Right atrium auricular region (tissue), 2 donors: ENCODE measurements around the gene MCFD2. TPM values are rescaled to one million over a fixed set of nuclear protein-coding genes. Genes with fewer than 3 reads are reported as not detected.

Source experiments
- DNase-seq: peaks from one replicate; pipeline ENCODE4 v3.0.0-alpha.2; 2019; ENCODE audit warnings: low spot score
- H3K27ac ChIP-seq, 2 donors: fragments of 200-600 bp; sonication (generic); 1 replicate in 1 of 2; 2 replicates in 1 of 2; pipeline ENCODE4 v1.5.1; 2016 to 2019
- H3K27me3 ChIP-seq, 2 donors: fragments of 200-600 bp; sonication (generic); one replicate each; pipeline versions ENCODE4 v1.5.1 to v1.6.0; 2017 to 2019
- H3K36me3 ChIP-seq: fragments of 200-600 bp; sonication (generic); one replicate; pipeline ENCODE4 v1.5.1; 2016
- H3K4me1 ChIP-seq, 2 donors: fragments of 200-600 bp; sonication (generic); one replicate each; pipeline versions ENCODE4 v1.5.1 to v1.6.0; 2017 to 2019
- H3K4me3 ChIP-seq, 2 donors: fragments of 200-600 bp; sonication (generic); 1 replicate in 1 of 2; 2 replicates in 1 of 2; pipeline ENCODE4 v1.5.1; 2017 to 2019; ENCODE audit warnings: mild to moderate bottlenecking in 1 of 2, moderate library complexity in 1 of 2
- H3K9me3 ChIP-seq, 2 donors: fragments of 200-600 bp; sonication (generic); one replicate each; pipeline ENCODE4 v1.5.1; 2019
- total RNA-seq, 2 donors: library from RNA; depleted of rRNA; stranded (reverse); fragments of >200 nt; gene quantifications; one replicate each; pipeline ENCODE4 v1.1.0, GENCODE V29; 2016
- TF ChIP-seq, protein P1 (sequence below), 2 donors: fragments of 200-600 bp; sonication (generic); IDR thresholded peaks; one replicate each; pipeline ENCODE4 v1.5.1; 2019; ENCODE audit warnings: antibody characterized with exemption in 2 of 2

The MCFD2 gene
- total RNA-seq, 2 donors from 2014 or later, result 48.7 to 77.5 TPM

- Histone ChIP-seq H3K4me3 (no peak overlapping the region), H3K27ac (no peak overlapping the region), H3K4me1 (peaks cover 0 to 25% of the 10 kb centered on the region in 2 donors), H3K36me3 (peaks cover 34% of the 10 kb centered on the region), H3K27me3 (no peaks in the 10 kb centered on the region), H3K9me3 (no peaks in the 10 kb centered on the region)
- no peak for DNase-seq
- TF ChIP-seq, protein P1, sequence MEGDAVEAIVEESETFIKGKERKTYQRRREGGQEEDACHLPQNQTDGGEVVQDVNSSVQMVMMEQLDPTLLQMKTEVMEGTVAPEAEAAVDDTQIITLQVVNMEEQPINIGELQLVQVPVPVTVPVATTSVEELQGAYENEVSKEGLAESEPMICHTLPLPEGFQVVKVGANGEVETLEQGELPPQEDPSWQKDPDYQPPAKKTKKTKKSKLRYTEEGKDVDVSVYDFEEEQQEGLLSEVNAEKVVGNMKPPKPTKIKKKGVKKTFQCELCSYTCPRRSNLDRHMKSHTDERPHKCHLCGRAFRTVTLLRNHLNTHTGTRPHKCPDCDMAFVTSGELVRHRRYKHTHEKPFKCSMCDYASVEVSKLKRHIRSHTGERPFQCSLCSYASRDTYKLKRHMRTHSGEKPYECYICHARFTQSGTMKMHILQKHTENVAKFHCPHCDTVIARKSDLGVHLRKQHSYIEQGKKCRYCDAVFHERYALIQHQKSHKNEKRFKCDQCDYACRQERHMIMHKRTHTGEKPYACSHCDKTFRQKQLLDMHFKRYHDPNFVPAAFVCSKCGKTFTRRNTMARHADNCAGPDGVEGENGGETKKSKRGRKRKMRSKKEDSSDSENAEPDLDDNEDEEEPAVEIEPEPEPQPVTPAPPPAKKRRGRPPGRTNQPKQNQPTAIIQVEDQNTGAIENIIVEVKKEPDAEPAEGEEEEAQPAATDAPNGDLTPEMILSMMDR (IDR thresholded peaks at IDR 0.05), result no peak
These were observed 45.0 kb upstream of the MCFD2 start for GRCh38 chr2:46960618-46961017.

- no peak for DNase-seq
- Histone ChIP-seq H3K9me3 (no peaks in the 10 kb centered on the region), H3K27me3 (no peaks in the 10 kb centered on the region), H3K36me3 (peaks cover 34% of the 10 kb centered on the region), H3K27ac (no peak overlapping the region), H3K4me1 (peaks cover 0 to 26% of the 10 kb centered on the region in 2 donors), H3K4me3 (no peak overlapping the region)
- TF ChIP-seq, protein P1 (IDR thresholded peaks at IDR 0.05), result no peak
These were observed 42.9 kb upstream of the MCFD2 start for GRCh38 chr2:46958431-46959017.

GRCh38 chr2:46956981-46957531, 41.5 kb upstream of the MCFD2 start:
- Histone ChIP-seq H3K9me3 (no peaks in the 10 kb centered on the region), H3K4me3 (no peak overlapping the region), H3K27ac (no peak overlapping the region), H3K4me1 (peaks cover 0 to 26% of the 10 kb centered on the region in 2 donors), H3K36me3 (peaks cover 34% of the 10 kb centered on the region), H3K27me3 (no peaks in the 10 kb centered on the region)
- no peak for DNase-seq
- TF ChIP-seq, protein P1 (IDR thresholded peaks at IDR 0.05), result no peak

DNA sequence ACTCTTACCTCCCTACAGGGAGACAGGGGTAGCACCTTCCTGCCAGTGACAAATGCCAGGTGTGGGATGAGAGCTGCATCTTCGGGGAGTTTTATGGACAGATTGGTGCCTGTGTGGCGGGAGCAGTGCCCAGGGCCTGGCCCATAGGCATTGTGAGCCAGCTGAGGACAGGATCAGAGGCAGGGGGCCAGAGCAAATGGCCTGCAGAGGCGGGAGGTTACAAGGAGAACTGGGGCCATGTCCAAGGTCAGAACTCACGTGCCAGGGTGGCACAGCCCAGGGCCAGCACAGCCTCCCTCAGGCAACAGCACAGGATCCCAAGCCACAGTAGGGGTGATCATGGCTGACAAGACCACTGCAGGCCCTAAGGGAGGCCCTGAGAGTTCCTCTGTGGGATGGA, 40.2 kb upstream of the MCFD2 start:
- Histone ChIP-seq H3K36me3 (peaks cover 46% of the 10 kb centered on the region), H3K27ac (peak overlapping the region; percentile 60 to 70), H3K4me3 (no peak overlapping the region), H3K9me3 (no peaks in the 10 kb centered on the region), H3K27me3 (no peaks in the 10 kb centered on the region), H3K4me1 (peaks cover 0 to 26% of the 10 kb centered on the region in 2 donors)
- DNase-seq, result no peak
- TF ChIP-seq, protein P1 (IDR thresholded peaks at IDR 0.05), result no peak

DNA sequence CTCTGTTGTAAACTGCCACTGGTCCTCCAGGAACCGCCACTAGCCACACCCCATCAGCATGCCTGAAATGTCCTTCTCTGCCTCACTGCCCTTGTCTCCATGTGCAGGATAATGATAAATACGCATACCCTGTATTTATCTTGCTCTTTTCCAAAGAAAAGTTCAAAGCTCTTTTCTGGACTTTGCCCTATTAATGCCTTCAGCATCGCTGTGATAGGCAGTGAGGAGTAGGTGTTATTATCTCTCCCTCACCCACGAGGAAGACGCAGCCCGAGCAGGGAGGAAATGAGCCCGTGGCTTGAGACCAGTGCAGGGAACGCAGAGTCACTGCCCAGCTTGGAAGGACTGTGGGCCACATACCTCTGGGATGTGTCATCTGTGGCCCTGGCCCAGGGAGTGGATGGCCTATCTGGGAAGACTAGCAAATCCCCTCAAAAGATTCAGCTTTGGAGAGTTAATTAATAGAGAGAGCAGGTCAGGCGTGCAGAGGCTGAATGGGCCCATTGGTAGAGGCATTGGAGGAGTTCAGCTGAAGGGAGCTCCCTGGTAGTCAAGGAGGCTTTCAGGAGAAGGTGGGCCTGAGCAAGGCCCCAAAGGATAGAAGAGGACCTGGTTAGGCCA, 39.5 kb upstream of the MCFD2 start:
- Histone ChIP-seq H3K9me3 (no peaks in the 10 kb centered on the region), H3K4me3 (no peak overlapping the region), H3K4me1 (peaks cover 0 to 26% of the 10 kb centered on the region in 2 donors), H3K27me3 (no peaks in the 10 kb centered on the region), H3K36me3 (peaks cover 51% of the 10 kb centered on the region), H3K27ac (peak overlapping the region; percentile 60 to 70)
- TF ChIP-seq, protein P1 (IDR thresholded peaks at IDR 0.05), result no peak
- DNase-seq, result peak; percentile 88
